ENCODE data around the gene PSAP.
"Not testable (repeated sequence)": the region's sequence is repeated elsewhere in the genome, so short reads cannot be mapped to it uniquely, and the experiment has no call there.

DNA sequence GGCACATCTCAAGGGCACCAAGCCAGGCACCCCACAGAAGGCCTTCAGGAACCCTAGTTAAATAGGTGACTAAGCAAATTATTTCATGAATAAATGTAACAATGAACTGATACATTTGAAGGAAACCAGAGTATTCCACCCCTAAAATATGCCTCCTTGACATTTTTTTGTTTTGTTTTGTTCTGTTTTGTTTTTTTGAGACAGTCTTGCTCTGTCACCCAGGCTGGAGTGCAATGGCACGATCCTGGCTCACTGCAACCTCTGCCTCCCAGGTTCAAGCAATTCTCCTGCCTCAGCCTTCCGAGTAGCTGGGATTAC, 30.2 kb upstream of the PSAP start:
- TF ChIP-seq, protein P1, sequence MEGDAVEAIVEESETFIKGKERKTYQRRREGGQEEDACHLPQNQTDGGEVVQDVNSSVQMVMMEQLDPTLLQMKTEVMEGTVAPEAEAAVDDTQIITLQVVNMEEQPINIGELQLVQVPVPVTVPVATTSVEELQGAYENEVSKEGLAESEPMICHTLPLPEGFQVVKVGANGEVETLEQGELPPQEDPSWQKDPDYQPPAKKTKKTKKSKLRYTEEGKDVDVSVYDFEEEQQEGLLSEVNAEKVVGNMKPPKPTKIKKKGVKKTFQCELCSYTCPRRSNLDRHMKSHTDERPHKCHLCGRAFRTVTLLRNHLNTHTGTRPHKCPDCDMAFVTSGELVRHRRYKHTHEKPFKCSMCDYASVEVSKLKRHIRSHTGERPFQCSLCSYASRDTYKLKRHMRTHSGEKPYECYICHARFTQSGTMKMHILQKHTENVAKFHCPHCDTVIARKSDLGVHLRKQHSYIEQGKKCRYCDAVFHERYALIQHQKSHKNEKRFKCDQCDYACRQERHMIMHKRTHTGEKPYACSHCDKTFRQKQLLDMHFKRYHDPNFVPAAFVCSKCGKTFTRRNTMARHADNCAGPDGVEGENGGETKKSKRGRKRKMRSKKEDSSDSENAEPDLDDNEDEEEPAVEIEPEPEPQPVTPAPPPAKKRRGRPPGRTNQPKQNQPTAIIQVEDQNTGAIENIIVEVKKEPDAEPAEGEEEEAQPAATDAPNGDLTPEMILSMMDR (IDR thresholded peaks at IDR 0.05) = not testable (repeated sequence)
- TF ChIP-seq ZFX (IDR thresholded peaks at IDR 0.05; ENCODE audit: borderline replicate concordance) = not testable (repeated sequence)
